ENCODE measurements around the gene AMPD1.

The AMPD1 gene

GRCh38 chr1:114677691-114678090, 17.7 kb downstream of the AMPD1 start:
- FAIRE-seq (no peak), DNase-seq (ENCODE audit: insufficient read length, low spot score) (no peak)
- no peak for TF ChIP-seq POU2F2 (IDR thresholded peaks at IDR 0.05; ENCODE audit: low read depth, low read length)
- TF ChIP-seq SPI1 (IDR thresholded peaks at IDR 0.05; ENCODE audit: low read depth, low read length), result no peak

GRCh38 chr1:114676115-114676514, 19.2 kb downstream of the AMPD1 start:
- DNase-seq (ENCODE audit: insufficient read length, low spot score) (no peak), FAIRE-seq (no peak)
- TF ChIP-seq POU2F2 (IDR thresholded peaks at IDR 0.05; ENCODE audit: low read depth, low read length) (no peak), POLR2A (IDR thresholded peaks at IDR 0.05; ENCODE audit: low read depth, low read length) (no peak), SPI1 (IDR thresholded peaks at IDR 0.05; ENCODE audit: low read depth, low read length) (no peak), PAX5 (IDR thresholded peaks at IDR 0.05; ENCODE audit: insufficient read depth, low read length, severe bottlenecking) (no peak), POLR2AphosphoS5 (IDR thresholded peaks at IDR 0.05; ENCODE audit: low read depth, low read length) (no peak), TAF1 (IDR thresholded peaks at IDR 0.05; ENCODE audit: low read depth, low read length) (no peak)

- no peak for FAIRE-seq
- no peak for TF ChIP-seq TAF1 (IDR thresholded peaks at IDR 0.05; ENCODE audit: low read depth, low read length)
- no peak for TF ChIP-seq SPI1 (IDR thresholded peaks at IDR 0.05; ENCODE audit: low read depth, low read length)
- TF ChIP-seq POLR2AphosphoS5 (IDR thresholded peaks at IDR 0.05; ENCODE audit: low read depth, low read length), result no peak
- TF ChIP-seq POLR2A (IDR thresholded peaks at IDR 0.05; ENCODE audit: low read depth, low read length), result no peak
- TF ChIP-seq PAX5 (IDR thresholded peaks at IDR 0.05; ENCODE audit: insufficient read depth, low read length, severe bottlenecking), result no peak
- TF ChIP-seq POU2F2 (IDR thresholded peaks at IDR 0.05; ENCODE audit: low read depth, low read length), result no peak
- DNase-seq (ENCODE audit: insufficient read length, low spot score), result no peak
These were observed 23.4 kb downstream of the AMPD1 start for GRCh38 chr1:114671939-114672275.

GRCh38 chr1:114671011-114671938, 24.1 kb downstream of the AMPD1 start:
- TF ChIP-seq PAX5 (IDR thresholded peaks at IDR 0.05; ENCODE audit: insufficient read depth, low read length, severe bottlenecking) (no peak), SPI1 (IDR thresholded peaks at IDR 0.05; ENCODE audit: low read depth, low read length) (no peak), POLR2AphosphoS5 (IDR thresholded peaks at IDR 0.05; ENCODE audit: low read depth, low read length) (no peak), POU2F2 (IDR thresholded peaks at IDR 0.05; ENCODE audit: low read depth, low read length) (no peak), TAF1 (IDR thresholded peaks at IDR 0.05; ENCODE audit: low read depth, low read length) (no peak), POLR2A (IDR thresholded peaks at IDR 0.05; ENCODE audit: low read depth, low read length) (no peak)
- no peak for FAIRE-seq
- DNase-seq (ENCODE audit: insufficient read length, low spot score), result no peak

- peak; percentile 99 for FAIRE-seq
- peak; percentile 87 for DNase-seq (ENCODE audit: insufficient read length, low spot score)
These were observed 25.0 kb downstream of the AMPD1 start for GRCh38 chr1:114670083-114671010.

GRCh38 chr1:114669562-114670082, 25.7 kb downstream of the AMPD1 start, which contains the start of gene DENND2C:
DENND2C (minus strand) TSS chr1:114670049; CDS start chr1:114625984, 44,065 bp downstream.
- FAIRE-seq, result no peak
- no peak for DNase-seq (ENCODE audit: insufficient read length, low spot score)
- TF ChIP-seq POU2F2 (IDR thresholded peaks at IDR 0.05; ENCODE audit: low read depth, low read length) (no peak), POLR2A (IDR thresholded peaks at IDR 0.05; ENCODE audit: low read depth, low read length) (no peak), POLR2AphosphoS5 (IDR thresholded peaks at IDR 0.05; ENCODE audit: low read depth, low read length) (no peak), PAX5 (IDR thresholded peaks at IDR 0.05; ENCODE audit: insufficient read depth, low read length, severe bottlenecking) (no peak), SPI1 (IDR thresholded peaks at IDR 0.05; ENCODE audit: low read depth, low read length) (no peak), TAF1 (IDR thresholded peaks at IDR 0.05; ENCODE audit: low read depth, low read length) (no peak)

More at GRCh38 chr1:114670083-114671010, 25.0 kb downstream of the AMPD1 start:
- no peak for TF ChIP-seq POLR2AphosphoS5 (IDR thresholded peaks at IDR 0.05; ENCODE audit: low read depth, low read length)
- no peak for TF ChIP-seq POU2F2 (IDR thresholded peaks at IDR 0.05; ENCODE audit: low read depth, low read length)

GRCh38 chr1:114668784-114669561, 26.4 kb downstream of the AMPD1 start:
- DNase-seq (ENCODE audit: insufficient read length, low spot score) (no peak), FAIRE-seq (peak; percentile 31)
- no peak for TF ChIP-seq POLR2A (IDR thresholded peaks at IDR 0.05; ENCODE audit: low read depth, low read length)
- no peak for TF ChIP-seq TAF1 (IDR thresholded peaks at IDR 0.05; ENCODE audit: low read depth, low read length)
- no peak for TF ChIP-seq POLR2AphosphoS5 (IDR thresholded peaks at IDR 0.05; ENCODE audit: low read depth, low read length)
- TF ChIP-seq POU2F2 (IDR thresholded peaks at IDR 0.05; ENCODE audit: low read depth, low read length), result no peak

- FAIRE-seq (no peak), DNase-seq (ENCODE audit: insufficient read length, low spot score) (no peak)
- no peak for TF ChIP-seq SPI1 (IDR thresholded peaks at IDR 0.05; ENCODE audit: low read depth, low read length)
- TF ChIP-seq POLR2A (IDR thresholded peaks at IDR 0.05; ENCODE audit: low read depth, low read length), result no peak
These were observed 27.0 kb downstream of the AMPD1 start for GRCh38 chr1:114668373-114668772.

GRCh38 chr1:114666954-114667353, 28.4 kb downstream of the AMPD1 start:
- no peak for TF ChIP-seq POLR2AphosphoS5 (IDR thresholded peaks at IDR 0.05; ENCODE audit: low read depth, low read length)
- TF ChIP-seq SPI1 (IDR thresholded peaks at IDR 0.05; ENCODE audit: low read depth, low read length), result no peak
- TF ChIP-seq TAF1 (IDR thresholded peaks at IDR 0.05; ENCODE audit: low read depth, low read length), result no peak
- TF ChIP-seq PAX5 (IDR thresholded peaks at IDR 0.05; ENCODE audit: insufficient read depth, low read length, severe bottlenecking), result no peak
- TF ChIP-seq POLR2A (IDR thresholded peaks at IDR 0.05; ENCODE audit: low read depth, low read length), result no peak
- TF ChIP-seq POU2F2 (IDR thresholded peaks at IDR 0.05; ENCODE audit: low read depth, low read length), result no peak
- FAIRE-seq (no peak), DNase-seq (ENCODE audit: insufficient read length, low spot score) (no peak)

Data from GM12891 (cell line).